ENCODE results near the gene NNAT.

Gene NNAT

GRCh38 chr20:37516811-37517750, 4.0 kb upstream of the NNAT start:
- Mint-ChIP-seq H3K4me3 (no peak overlapping the region), H3K27ac (no peak overlapping the region), H3K9me3 (no peaks in the 10 kb centered on the region), H3K36me3 (peaks cover 14% of the 10 kb centered on the region), H3K4me1 (peaks cover 36% of the 10 kb centered on the region), H3K27me3 (no peaks in the 10 kb centered on the region)

- Mint-ChIP-seq H3K4me3 (no peak overlapping the region), H3K27me3 (no peaks in the 10 kb centered on the region), H3K36me3 (peaks cover 14% of the 10 kb centered on the region), H3K27ac (peak overlapping the region; percentile 1), H3K9me3 (no peaks in the 10 kb centered on the region), H3K4me1 (peaks cover 33% of the 10 kb centered on the region)
Measured at GRCh38 chr20:37518059-37518458, 3.0 kb upstream of the NNAT start.

GRCh38 chr20:37518606-37519507, 2.2 kb upstream of the NNAT start:
- Mint-ChIP-seq H3K4me1 (peaks cover 41% of the 10 kb centered on the region), H3K9me3 (no peaks in the 10 kb centered on the region), H3K36me3 (peaks cover 14% of the 10 kb centered on the region), H3K27ac (no peak overlapping the region), H3K4me3 (no peak overlapping the region), H3K27me3 (no peaks in the 10 kb centered on the region)

- H3K4me3 Mint-ChIP-seq: peak overlapping the region; percentile 70
- H3K27me3 Mint-ChIP-seq: no peaks in the 10 kb centered on the region
- H3K36me3 Mint-ChIP-seq: peaks cover 11% of the 10 kb centered on the region
- H3K27ac Mint-ChIP-seq: no peak overlapping the region
- peaks cover 48% of the 10 kb centered on the region for H3K4me1 Mint-ChIP-seq
- no peaks in the 10 kb centered on the region for H3K9me3 Mint-ChIP-seq
Measured at GRCh38 chr20:37519508-37520418, 1.3 kb upstream of the NNAT start.

- H3K36me3 Mint-ChIP-seq: peaks cover 11% of the 10 kb centered on the region
- H3K27me3 Mint-ChIP-seq: no peaks in the 10 kb centered on the region
- no peak overlapping the region for H3K27ac Mint-ChIP-seq
- peak overlapping the region; percentile 70 for H3K4me3 Mint-ChIP-seq
- H3K9me3 Mint-ChIP-seq: no peaks in the 10 kb centered on the region
- H3K4me1 Mint-ChIP-seq: peaks cover 55% of the 10 kb centered on the region
Measured at GRCh38 chr20:37520419-37520955, 563 bp upstream of the NNAT start.

GRCh38 chr20:37522260-37523011, 1.4 kb downstream of the NNAT start:
- Mint-ChIP-seq H3K9me3 (no peaks in the 10 kb centered on the region), H3K36me3 (peaks cover 11% of the 10 kb centered on the region), H3K27me3 (no peaks in the 10 kb centered on the region), H3K4me3 (no peak overlapping the region), H3K4me1 (peaks cover 62% of the 10 kb centered on the region), H3K27ac (no peak overlapping the region)

GRCh38 chr20:37523012-37523391, 2.0 kb downstream of the NNAT start:
- H3K36me3 Mint-ChIP-seq: peaks cover 9% of the 10 kb centered on the region
- H3K27me3 Mint-ChIP-seq: no peaks in the 10 kb centered on the region
- H3K9me3 Mint-ChIP-seq: no peaks in the 10 kb centered on the region
- no peak overlapping the region for H3K4me3 Mint-ChIP-seq
- H3K27ac Mint-ChIP-seq: no peak overlapping the region
- peaks cover 58% of the 10 kb centered on the region for H3K4me1 Mint-ChIP-seq

GRCh38 chr20:37523911-37524700, 3.1 kb downstream of the NNAT start:
- Mint-ChIP-seq H3K4me3 (no peak overlapping the region), H3K9me3 (no peaks in the 10 kb centered on the region), H3K4me1 (peaks cover 60% of the 10 kb centered on the region), H3K27me3 (no peaks in the 10 kb centered on the region), H3K27ac (no peak overlapping the region), H3K36me3 (peaks cover 9% of the 10 kb centered on the region)

- peaks cover 61% of the 10 kb centered on the region for H3K4me1 Mint-ChIP-seq
- H3K9me3 Mint-ChIP-seq: no peaks in the 10 kb centered on the region
- H3K4me3 Mint-ChIP-seq: peak overlapping the region; percentile 90
- H3K27ac Mint-ChIP-seq: no peak overlapping the region
- peaks cover 9% of the 10 kb centered on the region for H3K36me3 Mint-ChIP-seq
- H3K27me3 Mint-ChIP-seq: no peaks in the 10 kb centered on the region
Measured at GRCh38 chr20:37524859-37525708, 4.0 kb downstream of the NNAT start.

- Mint-ChIP-seq H3K9me3 (no peaks in the 10 kb centered on the region), H3K4me1 (peaks cover 54% of the 10 kb centered on the region), H3K4me3 (peak overlapping the region; percentile 90), H3K36me3 (peaks cover 3% of the 10 kb centered on the region), H3K27ac (peak overlapping the region; percentile 60), H3K27me3 (no peaks in the 10 kb centered on the region)
Measured at GRCh38 chr20:37525810-37526209, 4.8 kb downstream of the NNAT start.

- H3K27ac Mint-ChIP-seq: peak overlapping the region; percentile 84
- no peaks in the 10 kb centered on the region for H3K9me3 Mint-ChIP-seq
- peak overlapping the region; percentile 90 for H3K4me3 Mint-ChIP-seq
- H3K4me1 Mint-ChIP-seq: peaks cover 53% of the 10 kb centered on the region
- H3K36me3 Mint-ChIP-seq: peaks cover 3% of the 10 kb centered on the region
- no peaks in the 10 kb centered on the region for H3K27me3 Mint-ChIP-seq
Measured at GRCh38 chr20:37526238-37526838, 5.3 kb downstream of the NNAT start.

- peaks cover 3% of the 10 kb centered on the region for H3K36me3 Mint-ChIP-seq
- H3K9me3 Mint-ChIP-seq: no peaks in the 10 kb centered on the region
- H3K4me3 Mint-ChIP-seq: peak overlapping the region; percentile 90
- H3K4me1 Mint-ChIP-seq: peaks cover 47% of the 10 kb centered on the region
- peak overlapping the region; percentile 100 for H3K27ac Mint-ChIP-seq
- H3K27me3 Mint-ChIP-seq: no peaks in the 10 kb centered on the region
Measured at GRCh38 chr20:37526839-37527637, 6.0 kb downstream of the NNAT start.

Measured in activated naive CD4-positive, alpha-beta T cell treated with anti-CD3 and anti-CD28 coated beads, Interleukin-2, amount 50 U/mL, for 24 hours (primary cell).